Brain microvascular endothelial cell (primary cell): ENCODE data around the gene ZNF431.

Experiments
- DNase-seq: peaks from one replicate; pipeline ENCODE4 v3.0.0-alpha.2; 2020
- H3K27ac ChIP-seq: fragments of 250-450 bp; sonication (Bioruptor Pico); 2 replicates; pipeline ENCODE4 v1.5.1; 2020; ENCODE audit warnings: mild to moderate bottlenecking, moderate library complexity
- H3K27me3 ChIP-seq: fragments of 250-450 bp; sonication (Bioruptor Pico); replicated peaks from 2 replicates; pipeline ENCODE4 v1.5.1; 2020; ENCODE audit warnings: mild to moderate bottlenecking
- H3K36me3 ChIP-seq: fragments of 250-450 bp; sonication (Bioruptor Pico); replicated peaks from 2 replicates; pipeline ENCODE4 v1.5.1; 2020; ENCODE audit warnings: mild to moderate bottlenecking
- H3K4me3 ChIP-seq: 2 replicates; pipeline ENCODE4 v1.5.1; 2011; ENCODE audit warnings: low read depth, mild to moderate bottlenecking, control low read depth, low read length, moderate library complexity
- CTCF ChIP-seq: IDR thresholded peaks from 2 replicates; pipeline ENCODE4 v1.5.1; 2011; ENCODE audit warnings: low read depth, mild to moderate bottlenecking, moderate library complexity, low read length, control low read depth, inconsistent platforms; ENCODE audit errors: missing control alignments
- in situ Hi-C: cut with HindIII; loops from 2 replicates; pipeline ENCODE4 v1.10.0; 2017; ENCODE audit warnings: low sequenced_read_pairs, low pct_ligation_motif_present

ZNF431 gene

GRCh38 chr19:21109116-21109515 is 32.7 kb upstream of the ZNF431 start:
- Histone ChIP-seq H3K27me3 (no peaks in the 10 kb centered on the region), H3K36me3 (no peaks in the 10 kb centered on the region), H3K4me3 (no peak overlapping the region), H3K27ac (no peak overlapping the region)
- TF ChIP-seq CTCF, result no peak
- DNase-seq, result peak; percentile 60
- in situ Hi-C loops, result no loop called here

GRCh38 chr19:21110183-21110582 is 31.7 kb upstream of the ZNF431 start:
- no peak overlapping the region for H3K27ac ChIP-seq
- no peak for DNase-seq
- TF ChIP-seq CTCF, result no peak
- H3K4me3 ChIP-seq, result no peak overlapping the region
- in situ Hi-C loops, result no loop called here
- no peaks in the 10 kb centered on the region for H3K36me3 ChIP-seq
- no peaks in the 10 kb centered on the region for H3K27me3 ChIP-seq

- in situ Hi-C loops, result no loop called here
- Histone ChIP-seq H3K27me3 (no peaks in the 10 kb centered on the region), H3K36me3 (peaks cover 3% of the 10 kb centered on the region), H3K4me3 (no peak overlapping the region), H3K27ac (no peak overlapping the region)
- DNase-seq, result no peak
- no peak for TF ChIP-seq CTCF
Observed at GRCh38 chr19:21115430-21115829, 26.4 kb upstream of the ZNF431 start.

GRCh38 chr19:21117041-21117907 is 24.6 kb upstream of the ZNF431 start:
- Histone ChIP-seq H3K27ac (no peak overlapping the region), H3K27me3 (no peaks in the 10 kb centered on the region), H3K36me3 (peaks cover 3% of the 10 kb centered on the region), H3K4me3 (no peak overlapping the region)
- in situ Hi-C loops, result no loop called here
- no peak for TF ChIP-seq CTCF
- DNase-seq, result peak; percentile 27

GRCh38 chr19:21126078-21126477 is 15.8 kb upstream of the ZNF431 start:
- Histone ChIP-seq H3K27me3 (no peaks in the 10 kb centered on the region), H3K36me3 (no peaks in the 10 kb centered on the region), H3K27ac (no peak overlapping the region), H3K4me3 (no peak overlapping the region)
- TF ChIP-seq CTCF, result no peak
- DNase-seq, result no peak
- in situ Hi-C loops, result no loop called here

GRCh38 chr19:21127001-21127400 is 14.8 kb upstream of the ZNF431 start:
- in situ Hi-C loops, result no loop called here
- DNase-seq, result no peak
- Histone ChIP-seq H3K36me3 (no peaks in the 10 kb centered on the region), H3K4me3 (no peak overlapping the region), H3K27ac (no peak overlapping the region), H3K27me3 (no peaks in the 10 kb centered on the region)
- TF ChIP-seq CTCF, result no peak
